Mesothelial cell of epicardium (in vitro differentiated cells): ENCODE results near the gene GDI1. TPM values are rescaled to one million over a fixed set of nuclear protein-coding genes. Genes with fewer than 3 reads are reported as not detected.

Experiments
- DNase-seq, 2 experiments: peaks; one replicate each; pipeline ENCODE4 v3.0.0; 2021; ENCODE audit warnings: low spot score in 2 of 2; ENCODE audit not compliant: unreplicated experiment in 2 of 2
- H3K27ac Mint-ChIP-seq: 2 replicates; pipeline ENCODE4 v1.8.0; 2021; ENCODE audit warnings: mixed read lengths
- H3K27me3 Mint-ChIP-seq: 2 replicates; pipeline ENCODE4 v1.8.0; 2021; ENCODE audit warnings: low read depth, mixed read lengths
- H3K36me3 Mint-ChIP-seq: 2 replicates; pipeline ENCODE4 v1.8.0; 2021; ENCODE audit warnings: mixed read lengths
- H3K4me1 Mint-ChIP-seq: 2 replicates; pipeline ENCODE4 v1.8.0; 2021; ENCODE audit warnings: mixed read lengths
- H3K4me3 Mint-ChIP-seq: 2 replicates; pipeline ENCODE4 v1.8.0; 2021; ENCODE audit warnings: mild to moderate bottlenecking, moderate library complexity, mixed read lengths
- H3K9me3 Mint-ChIP-seq: 2 replicates; pipeline ENCODE4 v1.8.0; 2021; ENCODE audit warnings: mixed read lengths
- CTCF ChIP-seq: fragments of 200-600 bp; sonication (generic); IDR thresholded peaks from one replicate; pipeline ENCODE4 v1.5.0; 2021; ENCODE audit warnings: antibody characterized with exemption; ENCODE audit not compliant: unreplicated experiment
- total RNA-seq: library from RNA; stranded (reverse); gene quantifications from 3 replicates; pipeline ENCODE4 v1.2.1, GENCODE V29; 2021

GDI1 gene
- total RNA-seq, 1 donor from 2014 or later: 150 TPM

DNA sequence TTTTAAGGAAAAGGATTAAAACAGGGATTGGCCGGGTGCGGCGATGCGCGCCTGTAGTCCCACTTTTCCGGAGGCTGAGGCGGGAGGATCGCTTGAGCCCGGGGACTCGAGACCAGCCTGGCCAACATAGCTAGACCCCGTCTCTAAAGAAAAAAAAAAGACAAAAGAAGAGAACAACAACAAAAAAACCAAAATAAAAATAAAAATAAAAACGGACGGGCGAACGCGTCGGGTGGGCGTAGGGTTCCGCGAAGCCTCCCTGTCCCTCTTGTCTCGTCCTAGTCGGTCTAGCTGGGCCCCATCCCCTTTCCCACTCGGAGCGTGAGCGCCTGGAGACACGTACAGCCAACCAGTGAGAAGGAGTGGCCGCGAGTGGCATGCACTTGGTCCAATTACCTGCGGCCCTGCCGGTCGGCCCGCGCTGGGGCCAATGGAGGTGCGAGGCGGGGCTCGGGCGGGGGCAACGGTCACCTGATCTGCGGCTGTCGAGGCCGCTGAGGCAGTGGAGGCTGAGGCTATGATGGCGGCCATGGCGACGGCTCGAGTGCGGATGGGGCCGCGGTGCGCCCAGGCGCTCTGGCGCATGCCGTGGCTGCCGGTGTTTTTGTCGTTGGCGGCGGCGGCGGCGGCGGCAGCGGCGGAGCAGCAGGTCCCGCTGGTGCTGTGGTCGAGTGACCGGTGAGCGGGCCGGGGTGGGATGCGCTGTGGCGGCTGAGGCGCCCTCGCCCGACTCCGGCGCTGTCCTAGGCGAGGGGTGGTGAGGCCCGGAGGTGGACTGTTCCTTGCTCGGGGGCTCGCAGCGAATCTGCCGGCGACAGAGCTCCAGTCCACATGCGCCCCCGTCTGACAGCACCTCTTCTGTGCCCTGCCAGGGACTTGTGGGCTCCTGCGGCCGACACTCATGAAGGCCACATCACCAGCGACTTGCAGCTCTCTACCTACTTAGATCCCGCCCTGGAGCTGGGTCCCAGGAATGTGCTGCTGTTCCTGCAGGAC, 8.5 kb upstream of the GDI1 start, which contains the start of gene ATP6AP1:
Gene ATP6AP1, plus strand, starts transcription at position 502 of the 996 bp plus-strand sequence. Its CDS starts 16 bp downstream, at position 518.
- peaks cover 12% of the 10 kb centered on the region for H3K9me3 Mint-ChIP-seq
- no peak for TF ChIP-seq CTCF
- H3K36me3 Mint-ChIP-seq: peaks cover 6% of the 10 kb centered on the region
- peak; percentile 77 to 85 for DNase-seq
- H3K4me1 Mint-ChIP-seq: peaks cover 25% of the 10 kb centered on the region
- peak within 1 kb of the TSS; percentile 90 for H3K27ac Mint-ChIP-seq
- peak within 1 kb of the TSS; percentile 66 for H3K4me3 Mint-ChIP-seq
- no peaks in the 10 kb centered on the region for H3K27me3 Mint-ChIP-seq

DNA sequence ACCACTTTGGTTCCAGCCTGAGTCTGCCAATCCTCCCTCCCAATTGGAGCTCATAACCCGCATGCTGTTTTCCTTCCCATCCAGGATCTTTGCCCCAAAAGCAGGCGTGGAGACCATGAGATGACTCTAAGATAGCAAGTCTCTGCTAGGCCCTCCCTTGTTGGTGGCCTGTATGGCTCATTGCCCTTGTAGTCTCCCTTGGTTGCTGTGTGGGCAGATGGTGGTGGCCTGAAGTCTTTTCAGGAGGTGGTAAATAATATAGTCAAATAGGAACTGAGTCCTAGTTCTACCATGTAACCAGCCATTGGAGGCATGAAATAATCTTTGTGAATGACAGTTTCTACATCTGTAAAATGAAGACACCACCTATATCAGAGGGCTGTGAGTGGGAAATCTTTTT, 7.2 kb upstream of the GDI1 start:
- Mint-ChIP-seq H3K36me3 (peaks cover 5% of the 10 kb centered on the region), H3K4me3 (peak overlapping the region; percentile 66), H3K27me3 (no peaks in the 10 kb centered on the region), H3K4me1 (peaks cover 25% of the 10 kb centered on the region), H3K27ac (no peak overlapping the region), H3K9me3 (peaks cover 8% of the 10 kb centered on the region)
- no peak for TF ChIP-seq CTCF
- no peak for DNase-seq

DNA sequence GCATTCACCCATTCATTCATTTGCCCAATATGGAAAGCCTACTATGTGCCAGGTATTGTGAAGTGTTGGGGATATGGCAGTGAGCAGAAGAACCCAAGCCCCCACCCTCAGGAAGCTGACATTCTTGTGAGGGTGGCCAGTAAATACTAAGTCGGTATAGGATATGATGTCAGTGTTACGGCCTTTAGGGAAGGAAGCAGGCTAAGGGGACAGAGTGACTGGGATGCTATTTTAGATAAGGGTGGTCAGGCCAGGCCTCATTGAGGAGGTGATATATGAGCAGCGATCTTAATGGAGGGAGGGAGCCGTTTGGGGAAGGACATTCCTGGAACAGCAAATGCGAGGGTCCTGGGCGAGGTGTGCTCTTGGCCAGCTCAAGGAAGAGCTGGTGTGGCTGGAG, 6.5 kb upstream of the GDI1 start:
- Mint-ChIP-seq H3K36me3 (peaks cover 5% of the 10 kb centered on the region), H3K9me3 (peaks cover 8% of the 10 kb centered on the region), H3K27me3 (no peaks in the 10 kb centered on the region), H3K4me1 (peaks cover 25% of the 10 kb centered on the region), H3K27ac (peak overlapping the region; percentile 49), H3K4me3 (no peak overlapping the region)
- no peak for TF ChIP-seq CTCF
- no peak for DNase-seq

- Mint-ChIP-seq H3K4me3 (no peak overlapping the region), H3K9me3 (peaks cover 8% of the 10 kb centered on the region), H3K4me1 (peaks cover 25% of the 10 kb centered on the region), H3K27me3 (no peaks in the 10 kb centered on the region), H3K27ac (peak overlapping the region; percentile 49), H3K36me3 (peaks cover 9% of the 10 kb centered on the region)
- no peak for DNase-seq
- no peak for TF ChIP-seq CTCF
Measured at GRCh38 chrX:154430916-154431315, 6.0 kb upstream of the GDI1 start.

DNA sequence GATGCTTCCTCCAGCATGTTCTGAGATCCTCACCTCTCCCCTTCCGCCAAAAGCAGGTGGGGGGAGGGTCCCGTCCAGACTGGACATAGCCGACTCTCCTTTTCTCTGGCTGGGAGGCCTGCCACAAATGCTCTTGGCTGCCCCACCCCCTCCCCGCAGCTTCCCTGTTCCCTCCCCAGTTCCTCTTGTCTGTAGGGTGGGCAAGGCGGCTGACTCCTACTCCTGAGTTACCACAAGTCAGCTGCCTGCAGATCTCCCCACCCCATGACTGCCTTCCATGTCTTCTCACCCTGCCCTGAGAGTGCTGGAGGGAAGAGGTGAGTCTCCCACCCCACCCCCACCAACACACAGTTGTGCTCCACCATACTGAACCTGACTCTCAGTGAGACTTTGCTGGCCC, 5.6 kb upstream of the GDI1 start:
- no peaks in the 10 kb centered on the region for H3K27me3 Mint-ChIP-seq
- H3K27ac Mint-ChIP-seq: no peak overlapping the region

More for the DNA sequence above, 5.6 kb upstream of the GDI1 start:
- Mint-ChIP-seq H3K4me3 (no peak overlapping the region), H3K4me1 (peaks cover 30% of the 10 kb centered on the region), H3K36me3 (peaks cover 10% of the 10 kb centered on the region), H3K9me3 (peaks cover 8% of the 10 kb centered on the region)
- TF ChIP-seq CTCF: no peak
- no peak for DNase-seq
